PFSK-1 (cell line): ENCODE data around the gene KCNJ5.

ENCODE experiments used
- FOXP2 ChIP-seq: optimal IDR thresholded peaks from 2 replicates; pipeline ENCODE3; 2011; ENCODE audit warnings: borderline replicate concordance, control low read depth, inconsistent platforms; ENCODE audit not compliant: insufficient read depth; ENCODE audit errors: extremely low read length, extremely low read depth
- POLR2AphosphoS5 ChIP-seq: IDR thresholded peaks from 2 replicates; pipeline ENCODE4 v1.6.1; 2012; ENCODE audit warnings: low read depth, mild to moderate bottlenecking, control low read depth, low read length, moderate library complexity
- REST ChIP-seq, 2 experiments: IDR thresholded peaks; 2 replicates each; pipeline versions ENCODE4 v1.6.1 to v1.8.0; 2011 to 2012; ENCODE audit warnings: low read depth in 2 of 2, low read length in 2 of 2, control low read depth in 1 of 2, inconsistent platforms in 1 of 2, mild to moderate bottlenecking in 1 of 2, moderate library complexity in 1 of 2; ENCODE audit not compliant: insufficient read depth in 1 of 2
- SIN3A ChIP-seq: IDR thresholded peaks from 2 replicates; pipeline ENCODE4 v1.6.1; 2012; ENCODE audit warnings: mild to moderate bottlenecking, low read length, moderate library complexity, borderline replicate concordance; ENCODE audit not compliant: insufficient read depth
- TAF1 ChIP-seq: IDR thresholded peaks from 2 replicates; pipeline ENCODE4 v1.6.1; 2012; ENCODE audit warnings: low read length, control low read depth, borderline replicate concordance; ENCODE audit not compliant: insufficient read depth

KCNJ5 gene

GRCh38 chr11:128948583-128948982, 57.4 kb downstream of the KCNJ5 start:
- TF ChIP-seq FOXP2 (no peak), POLR2AphosphoS5 (no peak), TAF1 (no peak), REST (IDR thresholded peaks at IDR 0.05; ENCODE audit: insufficient read depth in 1 of 2, low read depth in 2 of 2, low read length in 2 of 2) (no peak), SIN3A (no peak)

DNA sequence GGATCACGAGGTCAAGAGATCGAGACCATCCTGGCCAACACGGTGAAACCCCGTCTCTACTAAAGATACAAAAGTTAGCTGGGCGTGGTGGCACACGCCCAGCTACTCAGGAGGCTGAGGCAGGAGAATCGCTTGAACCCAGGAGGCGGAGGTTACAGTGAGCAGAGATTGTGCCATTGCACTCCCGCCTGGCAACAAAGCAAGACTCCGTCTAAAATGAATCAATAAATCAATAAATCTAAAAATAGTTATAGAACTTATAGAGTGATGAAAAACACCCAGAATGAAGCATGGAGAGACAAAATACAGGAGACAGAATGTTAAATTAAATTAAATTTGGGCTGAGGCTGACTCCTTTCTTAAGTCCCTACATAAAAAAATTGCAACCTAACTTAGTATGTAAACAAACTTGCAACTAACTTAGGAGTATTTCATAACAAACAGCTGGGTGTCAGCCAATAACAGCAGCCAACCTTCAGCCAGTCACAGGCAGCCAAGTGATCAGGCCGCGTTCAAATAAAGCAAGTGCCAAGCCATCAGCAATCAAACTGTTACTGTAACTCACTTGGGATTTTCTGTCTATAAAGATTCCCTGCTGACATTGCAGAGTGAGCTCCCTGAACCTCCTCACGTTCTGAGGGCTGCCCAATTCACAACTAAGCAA, 58.8 kb downstream of the KCNJ5 start:
- TF ChIP-seq REST (IDR thresholded peaks at IDR 0.05; ENCODE audit: insufficient read depth in 1 of 2, low read depth in 2 of 2, low read length in 2 of 2): no peak
- TF ChIP-seq TAF1: no peak
- TF ChIP-seq POLR2AphosphoS5: no peak
- TF ChIP-seq SIN3A: no peak
- TF ChIP-seq FOXP2: no peak

GRCh38 chr11:128953151-128953550, 62.0 kb downstream of the KCNJ5 start:
- TF ChIP-seq SIN3A (no peak), REST (IDR thresholded peaks at IDR 0.05; ENCODE audit: insufficient read depth in 1 of 2, low read depth in 2 of 2, low read length in 2 of 2) (no peak), FOXP2 (no peak), TAF1 (no peak), POLR2AphosphoS5 (no peak)

DNA sequence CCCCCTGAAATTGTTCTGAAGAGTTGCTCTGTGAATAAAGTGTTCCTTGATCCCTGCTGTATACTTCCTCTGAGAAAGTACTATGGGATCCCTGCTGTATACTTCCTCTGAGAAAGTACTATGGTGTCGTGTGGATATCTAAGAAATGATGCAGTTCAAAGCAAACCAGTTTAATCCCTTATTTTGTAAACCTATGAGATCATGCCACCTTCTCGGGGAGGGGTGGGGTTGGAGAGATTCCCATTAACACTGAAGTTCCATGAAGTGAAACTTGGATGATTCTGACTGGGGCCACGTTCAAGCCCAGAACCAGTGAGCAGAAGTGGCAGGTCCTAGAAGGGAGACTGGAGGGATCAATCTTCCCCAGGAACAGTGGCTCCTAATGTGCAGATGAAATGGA, 64.5 kb downstream of the KCNJ5 start:
- TF ChIP-seq FOXP2 (no peak), POLR2AphosphoS5 (no peak), REST (IDR thresholded peaks at IDR 0.05; ENCODE audit: insufficient read depth in 1 of 2, low read depth in 2 of 2, low read length in 2 of 2) (no peak), TAF1 (no peak), SIN3A (no peak)

- TF ChIP-seq POLR2AphosphoS5: no peak
- TF ChIP-seq TAF1: no peak
- no peak for TF ChIP-seq REST (IDR thresholded peaks at IDR 0.05; ENCODE audit: insufficient read depth in 1 of 2, low read depth in 2 of 2, low read length in 2 of 2)
- TF ChIP-seq SIN3A: no peak
- TF ChIP-seq FOXP2: no peak
Observed at GRCh38 chr11:128956401-128957201, 65.4 kb downstream of the KCNJ5 start.
